NOMO-1 treated with DMSO at 0.1 percent for 48 hours (cell line): ENCODE data around the gene GRHL1.
A peak's percentile ranks its signal among the peaks of the same experiment; 100 is the strongest.
"Not testable (repeated sequence)": the region's sequence is repeated elsewhere in the genome, so short reads cannot be mapped to it uniquely, and the experiment has no call there.

Experiments
- DNase-seq: peaks from one replicate; lab custom pipeline; 2025; ENCODE audit not compliant: unreplicated experiment; lab: John Stamatoyannopoulos, UW

Gene GRHL1

GRCh38 chr2:10009271-10009810 lies 57.8 kb downstream of the GRHL1 start:
- no peak for DNase-seq

GRCh38 chr2:10009811-10010781 lies 58.6 kb downstream of the GRHL1 start:
- no peak for DNase-seq

- DNase-seq: not testable (repeated sequence)
These were observed 59.5 kb downstream of the GRHL1 start for GRCh38 chr2:10010861-10011605.

DNA sequence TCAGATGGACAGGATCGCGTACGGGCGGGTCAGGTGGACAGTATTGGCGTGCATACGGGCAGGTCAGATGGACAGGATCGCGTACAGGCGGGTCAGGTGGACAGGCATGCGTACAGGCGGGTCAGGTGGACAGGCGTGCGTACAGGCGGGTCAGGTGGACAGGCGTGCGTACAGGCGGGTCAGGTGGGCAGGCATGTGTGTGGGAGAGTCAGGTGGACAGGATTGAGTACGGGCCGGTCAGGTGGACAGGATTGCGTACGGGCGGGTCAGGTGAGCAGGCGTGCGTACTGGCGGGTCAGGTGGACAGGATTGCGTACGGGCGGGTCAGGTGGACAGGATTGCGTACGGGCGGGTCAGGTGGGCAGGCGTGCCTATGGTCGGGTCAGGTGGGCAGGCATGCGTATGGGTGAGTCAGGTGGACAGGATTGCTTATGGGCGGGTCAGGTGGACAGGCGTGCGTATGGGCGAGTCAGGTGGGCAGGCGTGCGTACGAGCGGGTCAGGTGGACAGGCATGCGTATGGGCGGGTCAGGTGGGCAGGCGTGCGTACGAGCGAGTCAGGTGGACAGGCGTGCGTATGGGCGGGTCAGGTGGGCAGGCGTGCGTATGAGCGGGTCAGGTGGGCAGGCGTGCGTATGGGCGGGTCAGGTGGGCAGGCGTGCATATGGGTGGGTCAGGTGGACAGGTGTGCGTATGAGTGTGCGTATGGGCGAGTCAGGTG lies 60.3 kb downstream of the GRHL1 start:
- not testable (repeated sequence) for DNase-seq

- not testable (repeated sequence) for DNase-seq
These were observed 61.0 kb downstream of the GRHL1 start for GRCh38 chr2:10012366-10012962.

GRCh38 chr2:10012963-10013461 lies 61.5 kb downstream of the GRHL1 start:
- DNase-seq: no peak

- not testable (repeated sequence) for DNase-seq
These were observed 62.3 kb downstream of the GRHL1 start for GRCh38 chr2:10013651-10014417.

DNA sequence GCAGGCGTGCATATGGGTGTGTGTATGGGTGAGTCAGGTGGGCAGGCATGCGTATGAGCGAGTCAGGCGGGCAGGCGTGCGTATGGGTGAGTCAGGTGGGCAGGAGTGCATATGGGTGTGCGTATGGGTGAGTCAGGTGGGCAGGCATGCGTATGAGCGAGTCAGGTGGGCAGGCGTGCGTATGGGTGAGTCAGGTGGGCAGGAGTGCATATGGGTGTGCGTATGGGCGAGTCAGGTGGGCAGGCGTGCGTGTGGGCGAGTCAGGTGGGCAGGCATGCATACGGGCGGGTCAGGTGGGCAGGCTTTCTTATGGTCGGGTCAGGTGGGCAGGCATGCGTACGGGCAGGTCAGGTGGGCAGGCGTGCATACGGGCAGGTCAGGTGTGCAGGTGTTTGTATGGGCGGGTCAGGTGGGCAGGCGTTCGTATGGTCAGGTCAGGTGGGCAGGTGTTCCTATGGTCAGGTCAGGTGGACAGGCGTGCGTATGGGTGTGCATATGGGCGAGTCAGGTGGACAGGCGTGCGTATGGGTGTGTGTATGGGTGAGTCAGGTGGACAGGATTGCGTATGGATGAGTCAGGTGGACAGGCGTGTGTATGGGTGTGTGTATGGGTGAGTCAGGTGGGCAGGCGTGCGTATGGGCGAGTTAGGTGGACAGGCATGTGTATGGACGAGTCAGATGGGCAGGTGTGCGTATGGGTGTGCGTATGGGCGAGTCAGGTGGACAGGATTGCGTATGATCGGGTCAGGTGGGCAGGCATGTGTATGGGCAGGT lies 63.1 kb downstream of the GRHL1 start:
- no peak for DNase-seq

- DNase-seq: not testable (repeated sequence)
These were observed 64.0 kb downstream of the GRHL1 start for GRCh38 chr2:10015376-10015989.

DNA sequence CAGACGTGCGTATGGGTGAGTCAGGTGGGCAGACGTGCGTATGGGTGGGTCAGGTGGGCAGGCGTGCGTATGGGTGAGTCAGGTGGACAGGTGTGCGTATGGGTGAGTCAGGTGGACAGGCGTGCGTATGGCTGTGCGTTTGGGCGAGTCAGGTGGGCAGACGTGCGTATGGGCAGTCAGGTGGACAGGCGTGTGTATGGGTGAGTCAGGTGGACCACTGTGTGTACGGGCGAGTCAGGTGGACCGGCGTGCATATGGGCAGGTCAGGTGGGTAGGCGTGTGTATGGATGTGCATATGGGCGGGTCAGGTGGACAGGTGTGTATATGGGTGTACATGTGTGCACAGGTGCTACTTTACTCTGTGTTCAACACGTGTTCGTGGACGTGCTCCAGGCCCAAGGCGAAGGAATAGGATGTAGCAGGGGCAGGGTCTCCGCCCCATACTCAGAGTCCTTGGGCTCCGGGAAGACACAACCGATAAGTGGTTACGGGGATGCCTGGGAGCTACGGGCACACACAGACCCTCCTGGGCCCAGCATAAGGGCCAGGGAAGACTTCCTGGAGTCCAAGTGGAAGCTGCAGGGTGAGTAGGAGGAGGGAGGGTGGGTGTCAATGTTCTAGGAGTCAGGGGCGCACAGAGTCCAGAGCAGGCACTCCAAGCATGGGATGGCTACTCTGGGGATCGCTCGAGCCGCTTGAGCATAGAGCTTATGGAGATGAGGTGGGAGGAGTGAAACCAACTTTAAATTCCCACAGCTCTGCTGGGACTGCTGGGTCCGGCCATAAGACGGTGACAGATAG lies 64.7 kb downstream of the GRHL1 start:
- DNase-seq: no peak

DNA sequence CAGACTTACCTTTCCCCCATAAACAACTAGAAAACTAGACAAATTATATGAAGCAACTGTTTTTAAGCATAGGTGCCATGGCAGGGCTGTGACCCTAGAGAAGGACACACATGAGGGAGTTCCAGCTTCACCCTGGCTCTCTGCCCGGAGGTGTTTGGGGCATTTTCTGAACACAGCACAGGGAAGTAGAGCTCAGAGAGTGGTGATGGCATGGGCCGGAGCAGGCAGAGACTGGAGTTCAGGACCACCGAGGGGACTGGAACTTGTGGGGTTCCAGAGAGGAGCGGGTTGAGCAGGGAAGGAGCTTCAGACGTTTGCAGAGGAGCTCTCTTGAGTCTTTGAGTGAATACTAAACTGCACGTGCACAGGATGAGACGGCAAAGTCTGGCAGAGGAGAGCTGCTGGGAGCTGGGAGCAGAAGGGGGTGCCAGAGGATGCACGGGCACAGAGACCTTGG lies 65.3 kb downstream of the GRHL1 start:
- no peak for DNase-seq

- DNase-seq: no peak
These were observed 65.9 kb downstream of the GRHL1 start for GRCh38 chr2:10017313-10017941.

GRCh38 chr2:10019174-10019573 lies 67.7 kb downstream of the GRHL1 start:
- DNase-seq: peak; percentile 21

GRCh38 chr2:10019602-10020400 lies 68.3 kb downstream of the GRHL1 start:
- DNase-seq: no peak

DNA sequence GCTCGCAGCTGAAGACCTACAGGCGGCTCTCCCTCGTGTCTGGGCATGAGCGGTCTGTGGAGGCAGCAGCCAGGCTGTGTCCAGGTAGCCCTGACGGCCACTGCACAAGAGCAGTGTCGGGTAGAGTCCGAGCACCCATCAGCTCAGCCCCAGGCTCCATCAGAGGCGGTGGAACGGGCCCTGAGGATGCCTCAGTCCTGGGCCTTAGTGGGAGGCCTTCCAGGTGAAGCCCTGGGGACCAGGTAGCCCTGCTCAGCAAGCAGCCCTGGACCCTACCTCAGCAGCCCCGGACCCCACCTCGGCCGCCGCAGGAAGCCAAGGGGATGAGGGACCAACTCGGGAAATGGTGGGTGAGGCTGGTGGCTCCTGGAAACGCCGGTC lies 70.5 kb downstream of the GRHL1 start:
- DNase-seq: no peak

- no peak for DNase-seq
These were observed 71.0 kb downstream of the GRHL1 start for GRCh38 chr2:10022445-10022844.
